ENCODE measurements around the gene ADCYAP1R1.

Gene ADCYAP1R1

DNA sequence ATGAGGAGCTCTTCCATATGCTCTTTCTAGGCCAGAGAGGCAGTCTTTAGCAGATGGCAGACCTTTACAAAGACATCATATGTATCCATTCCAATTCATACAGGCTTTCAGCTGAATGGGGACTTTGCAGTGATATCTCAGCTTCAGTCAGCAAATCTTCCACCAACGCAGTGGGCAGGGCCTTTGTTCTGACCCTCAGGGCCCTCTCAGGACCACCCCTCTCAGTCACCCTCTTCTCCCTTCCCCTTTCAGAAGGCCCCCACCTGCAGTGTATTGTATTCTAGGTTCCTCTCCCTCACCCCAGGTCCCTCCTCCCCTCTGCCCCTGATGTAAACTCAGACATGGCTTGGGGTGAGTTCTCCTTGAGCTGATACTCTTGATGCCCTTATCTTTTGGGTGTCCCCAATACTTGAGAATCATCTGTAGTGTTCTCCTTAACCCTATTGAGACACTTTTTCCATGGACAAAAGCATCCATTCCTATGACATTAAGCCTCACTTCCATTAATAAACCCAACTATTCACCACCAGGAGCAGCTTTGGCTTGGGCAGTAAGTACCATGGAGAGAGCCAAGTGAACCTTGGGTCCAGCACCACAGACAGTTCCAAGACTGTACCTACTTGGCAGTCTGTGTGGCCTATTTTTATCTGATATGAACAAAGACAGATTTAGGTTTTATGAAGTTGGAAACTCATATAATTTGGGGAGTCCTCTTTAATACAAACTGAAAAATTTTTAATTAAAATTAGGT lies 62.7 kb downstream of the ADCYAP1R1 start:
- DNase-seq (ENCODE audit: insufficient read length, low spot score), result no peak
- TF ChIP-seq TAF1 (IDR thresholded peaks at IDR 0.05; ENCODE audit: low read depth, low read length) (no peak), POLR2A (IDR thresholded peaks at IDR 0.05; ENCODE audit: low read depth, low read length) (no peak)
- FAIRE-seq, result no peak

DNA sequence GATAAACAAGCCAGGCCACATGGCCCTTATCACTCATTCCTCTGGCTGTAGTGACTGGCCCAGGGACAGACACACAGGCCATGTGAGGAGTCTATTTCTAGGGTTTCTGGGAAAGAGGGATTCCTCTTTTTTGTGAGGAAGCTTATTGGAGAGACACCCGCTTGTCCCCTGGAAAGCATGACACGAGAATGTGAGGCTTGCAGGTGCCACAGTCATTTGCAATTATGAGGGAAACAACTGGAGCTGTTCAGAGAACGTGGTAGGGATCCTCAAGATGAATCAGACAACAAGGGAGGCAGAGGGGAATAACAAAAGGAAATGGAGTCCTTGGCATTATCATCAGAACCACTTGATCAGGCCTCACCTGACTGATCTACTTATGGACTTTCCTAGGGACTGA lies 64.5 kb downstream of the ADCYAP1R1 start:
- DNase-seq (ENCODE audit: insufficient read length, low spot score) (no peak), FAIRE-seq (no peak)
- TF ChIP-seq TAF1 (IDR thresholded peaks at IDR 0.05; ENCODE audit: low read depth, low read length), result no peak
- no peak for TF ChIP-seq POLR2A (IDR thresholded peaks at IDR 0.05; ENCODE audit: low read depth, low read length)
- no peak for TF ChIP-seq PAX5 (IDR thresholded peaks at IDR 0.05; ENCODE audit: insufficient read depth, low read length, severe bottlenecking)
- TF ChIP-seq SPI1 (IDR thresholded peaks at IDR 0.05; ENCODE audit: low read depth, low read length), result no peak
- TF ChIP-seq POLR2AphosphoS5 (IDR thresholded peaks at IDR 0.05; ENCODE audit: low read depth, low read length), result no peak
- TF ChIP-seq POU2F2 (IDR thresholded peaks at IDR 0.05; ENCODE audit: low read depth, low read length), result no peak

DNA sequence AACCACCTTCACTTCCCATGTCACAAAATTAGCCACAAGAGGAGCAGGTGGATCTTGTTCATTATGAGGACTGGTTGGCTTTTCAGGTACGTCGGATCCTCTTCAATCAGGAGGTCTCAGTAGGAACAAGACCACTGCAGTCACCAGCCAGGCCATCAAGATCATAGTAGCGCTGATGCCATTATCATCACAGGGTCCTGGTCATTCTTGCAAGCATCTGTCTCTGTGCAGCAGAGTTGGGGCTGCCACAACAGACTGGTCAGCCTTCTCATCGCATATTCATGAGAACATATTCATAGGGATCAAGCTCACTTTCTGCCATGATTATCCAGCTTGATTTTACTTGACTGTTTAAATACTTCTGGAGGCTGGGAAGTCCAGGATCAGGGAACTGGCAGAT lies 67.1 kb downstream of the ADCYAP1R1 start:
- DNase-seq (ENCODE audit: insufficient read length, low spot score) (no peak), FAIRE-seq (no peak)
- TF ChIP-seq POU2F2 (IDR thresholded peaks at IDR 0.05; ENCODE audit: low read depth, low read length) (no peak), POLR2A (IDR thresholded peaks at IDR 0.05; ENCODE audit: low read depth, low read length) (no peak), POLR2AphosphoS5 (IDR thresholded peaks at IDR 0.05; ENCODE audit: low read depth, low read length) (no peak)

DNA sequence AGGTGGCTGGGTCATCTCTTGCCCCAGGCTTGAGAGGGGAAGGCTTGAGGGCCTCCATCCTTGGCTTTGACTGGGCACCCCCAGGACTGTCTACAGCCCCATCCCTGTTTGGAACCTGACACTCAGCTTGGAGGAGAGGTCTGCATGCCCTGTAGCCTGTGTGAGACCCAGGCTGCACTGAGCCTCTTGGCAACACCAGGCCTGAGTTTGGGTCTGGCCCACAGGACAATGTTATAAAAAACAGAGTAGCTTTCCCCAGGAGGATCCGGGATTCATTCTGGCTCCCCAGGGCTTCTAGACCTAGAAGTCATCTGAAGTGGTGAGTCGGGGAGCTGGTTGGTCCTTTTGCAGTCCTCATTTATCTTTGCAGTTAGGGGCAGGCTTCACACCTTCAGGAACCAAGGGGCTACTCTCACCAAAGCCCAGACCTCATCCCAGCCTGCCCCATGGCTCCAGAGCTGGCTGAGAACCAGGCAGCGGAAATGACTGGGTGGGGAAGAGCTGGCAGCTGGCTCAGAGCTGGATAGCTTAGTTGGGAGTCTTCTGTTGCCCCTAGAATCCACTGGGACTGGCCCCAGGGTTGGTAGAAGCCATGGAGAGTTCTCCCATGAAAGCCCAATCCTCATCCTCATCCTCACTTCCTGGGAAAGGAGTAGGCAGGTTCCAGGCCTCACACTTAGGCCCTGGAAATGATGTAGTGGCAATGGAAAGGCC lies 68.8 kb downstream of the ADCYAP1R1 start:
- FAIRE-seq (no peak), DNase-seq (ENCODE audit: insufficient read length, low spot score) (no peak)
- TF ChIP-seq PAX5 (IDR thresholded peaks at IDR 0.05; ENCODE audit: insufficient read depth, low read length, severe bottlenecking), result no peak
- no peak for TF ChIP-seq POLR2A (IDR thresholded peaks at IDR 0.05; ENCODE audit: low read depth, low read length)
- no peak for TF ChIP-seq POLR2AphosphoS5 (IDR thresholded peaks at IDR 0.05; ENCODE audit: low read depth, low read length)
- no peak for TF ChIP-seq SPI1 (IDR thresholded peaks at IDR 0.05; ENCODE audit: low read depth, low read length)
- TF ChIP-seq POU2F2 (IDR thresholded peaks at IDR 0.05; ENCODE audit: low read depth, low read length), result no peak
- no peak for TF ChIP-seq TAF1 (IDR thresholded peaks at IDR 0.05; ENCODE audit: low read depth, low read length)

DNA sequence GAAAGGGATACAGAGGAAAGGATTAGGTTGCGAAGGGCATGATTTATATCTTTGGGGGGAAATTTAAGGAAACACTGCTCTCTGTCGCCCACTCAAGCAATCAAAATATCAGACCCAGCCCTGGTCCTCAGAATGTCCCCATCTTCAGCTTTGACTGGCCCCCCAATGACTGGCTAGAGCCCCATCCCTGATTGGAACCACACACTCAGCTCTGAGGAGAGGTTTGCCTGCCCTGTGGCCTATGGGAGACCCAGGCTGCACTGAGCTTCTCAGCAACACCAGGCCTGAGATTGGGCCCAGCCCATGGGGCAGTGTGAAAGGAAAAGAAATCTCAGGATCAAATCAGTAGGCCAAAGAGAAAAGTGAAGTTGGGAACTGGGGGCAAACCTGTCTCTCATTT lies 69.5 kb downstream of the ADCYAP1R1 start:
- FAIRE-seq (no peak), DNase-seq (ENCODE audit: insufficient read length, low spot score) (no peak)
- no peak for TF ChIP-seq POU2F2 (IDR thresholded peaks at IDR 0.05; ENCODE audit: low read depth, low read length)
- no peak for TF ChIP-seq POLR2AphosphoS5 (IDR thresholded peaks at IDR 0.05; ENCODE audit: low read depth, low read length)
- TF ChIP-seq POLR2A (IDR thresholded peaks at IDR 0.05; ENCODE audit: low read depth, low read length), result no peak
- TF ChIP-seq SPI1 (IDR thresholded peaks at IDR 0.05; ENCODE audit: low read depth, low read length), result no peak
- no peak for TF ChIP-seq PAX5 (IDR thresholded peaks at IDR 0.05; ENCODE audit: insufficient read depth, low read length, severe bottlenecking)
- TF ChIP-seq TAF1 (IDR thresholded peaks at IDR 0.05; ENCODE audit: low read depth, low read length), result no peak

DNA sequence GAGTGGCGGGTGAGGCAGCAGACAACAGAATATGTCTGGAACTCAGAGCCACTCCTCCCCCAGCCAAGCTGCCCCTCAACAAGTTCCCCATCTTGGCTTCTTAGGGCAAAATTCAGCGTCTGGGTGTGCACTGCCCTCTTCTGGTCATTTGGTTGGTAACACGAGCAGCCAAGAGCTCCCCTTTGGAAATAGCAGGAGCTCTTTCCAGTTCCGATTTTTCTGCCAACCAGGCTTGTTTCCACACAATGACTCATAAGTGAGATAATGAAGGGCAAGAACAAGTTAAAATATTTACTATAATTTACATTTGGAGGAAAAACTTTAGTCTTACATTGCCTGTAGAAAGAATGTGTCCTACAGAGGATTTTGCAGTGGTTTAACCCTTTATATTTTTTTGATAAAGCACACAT lies 70.5 kb downstream of the ADCYAP1R1 start:
- no peak for DNase-seq (ENCODE audit: insufficient read length, low spot score)
- no peak for FAIRE-seq
- no peak for TF ChIP-seq PAX5 (IDR thresholded peaks at IDR 0.05; ENCODE audit: insufficient read depth, low read length, severe bottlenecking)
- TF ChIP-seq SPI1 (IDR thresholded peaks at IDR 0.05; ENCODE audit: low read depth, low read length), result 0 out of 2 replicates have a peak, but pooled peaks have one; percentile 0

DNA sequence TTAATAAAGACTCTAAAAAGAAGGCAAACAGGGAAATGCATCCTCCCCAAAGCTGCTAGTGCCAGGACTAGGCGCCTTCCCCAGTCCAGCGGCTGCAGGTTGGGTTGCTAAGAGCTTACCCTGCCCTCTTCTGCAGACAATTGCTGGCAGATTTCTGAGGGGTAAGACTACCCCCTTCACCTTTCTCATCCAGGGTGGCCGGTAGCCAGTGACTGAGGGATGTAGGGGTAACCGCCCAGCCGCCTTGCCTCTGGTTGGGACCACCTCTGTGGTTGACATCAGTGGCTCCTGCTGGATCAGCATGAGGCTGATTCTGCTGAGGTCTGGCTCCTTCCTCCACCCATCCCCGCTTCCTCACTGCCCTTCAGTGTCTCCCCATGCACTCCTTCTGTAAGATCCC lies 71.2 kb downstream of the ADCYAP1R1 start:
- FAIRE-seq (no peak), DNase-seq (ENCODE audit: insufficient read length, low spot score) (no peak)
- TF ChIP-seq POLR2A (IDR thresholded peaks at IDR 0.05; ENCODE audit: low read depth, low read length) (no peak), SPI1 (IDR thresholded peaks at IDR 0.05; ENCODE audit: low read depth, low read length) (no peak), TAF1 (IDR thresholded peaks at IDR 0.05; ENCODE audit: low read depth, low read length) (no peak), PAX5 (IDR thresholded peaks at IDR 0.05; ENCODE audit: insufficient read depth, low read length, severe bottlenecking) (no peak), POLR2AphosphoS5 (IDR thresholded peaks at IDR 0.05; ENCODE audit: low read depth, low read length) (no peak), POU2F2 (IDR thresholded peaks at IDR 0.05; ENCODE audit: low read depth, low read length) (no peak)

DNA sequence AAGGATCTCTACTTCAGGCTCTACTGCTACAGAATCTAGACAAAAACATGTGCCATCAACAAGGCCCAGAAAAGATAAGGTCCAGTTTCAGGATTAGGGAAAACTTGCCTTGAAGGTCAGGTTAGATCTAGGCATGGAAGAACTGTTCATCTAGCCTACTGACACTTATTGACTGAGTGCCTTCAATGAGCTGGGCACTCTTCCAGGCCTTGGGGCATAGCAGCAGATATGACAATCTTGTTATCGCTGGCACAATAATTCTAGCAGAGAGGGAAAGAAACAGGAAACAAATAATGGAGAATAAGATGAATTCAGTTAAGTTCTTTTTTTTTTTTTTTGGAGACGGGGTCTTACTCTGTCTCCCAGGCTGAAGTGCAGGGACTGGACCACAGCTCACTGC lies 71.6 kb downstream of the ADCYAP1R1 start:
- no peak for DNase-seq (ENCODE audit: insufficient read length, low spot score)
- no peak for FAIRE-seq
- no peak for TF ChIP-seq SPI1 (IDR thresholded peaks at IDR 0.05; ENCODE audit: low read depth, low read length)
- no peak for TF ChIP-seq POLR2AphosphoS5 (IDR thresholded peaks at IDR 0.05; ENCODE audit: low read depth, low read length)
- TF ChIP-seq POU2F2 (IDR thresholded peaks at IDR 0.05; ENCODE audit: low read depth, low read length), result no peak

DNA sequence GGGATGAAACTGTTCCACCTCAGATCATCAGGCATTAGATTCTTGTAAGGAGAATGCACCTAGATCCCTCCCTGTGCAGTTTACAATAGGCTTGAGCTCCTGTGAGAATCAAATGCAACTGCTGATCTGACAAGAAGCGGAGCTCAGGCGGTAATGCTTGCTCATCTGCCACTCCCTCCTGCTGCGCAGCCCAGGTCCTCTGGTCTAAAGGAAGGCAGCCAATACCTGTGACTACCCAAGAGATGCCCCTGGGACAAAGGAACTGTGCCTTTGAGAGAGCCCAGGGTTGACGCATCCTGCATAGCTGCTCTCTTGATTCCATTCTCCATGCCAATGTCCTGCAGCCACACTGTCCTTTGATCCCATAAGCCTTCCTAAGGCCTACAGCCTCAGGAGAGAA lies 73.1 kb downstream of the ADCYAP1R1 start:
- TF ChIP-seq PAX5 (IDR thresholded peaks at IDR 0.05; ENCODE audit: insufficient read depth, low read length, severe bottlenecking), result no peak
- TF ChIP-seq POU2F2 (IDR thresholded peaks at IDR 0.05; ENCODE audit: low read depth, low read length), result no peak
- no peak for TF ChIP-seq POLR2AphosphoS5 (IDR thresholded peaks at IDR 0.05; ENCODE audit: low read depth, low read length)
- TF ChIP-seq SPI1 (IDR thresholded peaks at IDR 0.05; ENCODE audit: low read depth, low read length), result no peak
- FAIRE-seq, result no peak
- DNase-seq (ENCODE audit: insufficient read length, low spot score), result no peak

DNA sequence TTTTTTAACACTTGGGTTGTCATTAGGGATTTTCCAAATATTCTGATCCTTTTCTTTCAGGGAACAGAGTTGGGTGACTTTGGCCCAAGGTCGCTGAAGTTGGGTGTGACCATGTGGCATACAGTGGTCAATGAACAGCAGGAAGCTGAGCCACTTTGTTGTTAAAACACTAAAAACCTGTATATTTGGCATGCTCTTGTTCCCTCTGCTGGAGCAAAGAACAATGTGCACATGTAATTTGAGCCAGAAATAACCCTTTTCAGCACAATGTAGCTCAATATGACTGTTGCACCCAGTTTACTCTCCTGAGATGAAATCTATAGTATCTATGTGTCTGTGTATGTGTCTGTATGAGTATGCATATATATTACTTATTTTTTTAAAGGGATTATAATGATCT lies 74.9 kb downstream of the ADCYAP1R1 start:
- DNase-seq (ENCODE audit: insufficient read length, low spot score) (no peak), FAIRE-seq (no peak)
- TF ChIP-seq SPI1 (IDR thresholded peaks at IDR 0.05; ENCODE audit: low read depth, low read length) (no peak), PAX5 (IDR thresholded peaks at IDR 0.05; ENCODE audit: insufficient read depth, low read length, severe bottlenecking) (no peak), POLR2AphosphoS5 (IDR thresholded peaks at IDR 0.05; ENCODE audit: low read depth, low read length) (no peak), TAF1 (IDR thresholded peaks at IDR 0.05; ENCODE audit: low read depth, low read length) (no peak), POLR2A (IDR thresholded peaks at IDR 0.05; ENCODE audit: low read depth, low read length) (no peak), POU2F2 (IDR thresholded peaks at IDR 0.05; ENCODE audit: low read depth, low read length) (no peak)
